Osteoblast (primary cell): ENCODE measurements around the gene TICAM2. TPM values are rescaled to one million over a fixed set of nuclear protein-coding genes. Genes with fewer than 3 reads are reported as not detected.

ENCODE experiments used
- DNase-seq: peaks from one replicate; pipeline ENCODE4 v3.0.0; 2011; ENCODE audit warnings: low spot score, mixed read lengths; ENCODE audit not compliant: insufficient read length; ENCODE audit errors: missing footprints
- H2AFZ ChIP-seq: 2 replicates; pipeline ENCODE4 v1.6.0; 2011; ENCODE audit warnings: mild to moderate bottlenecking, low read length
- H3K27ac ChIP-seq: 2 replicates; pipeline ENCODE4 v1.5.1; 2011; ENCODE audit warnings: mild to moderate bottlenecking, low read depth, low read length, moderate library complexity
- H3K27me3 ChIP-seq: 2 replicates; pipeline ENCODE4 v1.6.0; 2012; ENCODE audit warnings: mild to moderate bottlenecking, control low read depth, inconsistent platforms, low read length, moderate library complexity; ENCODE audit not compliant: insufficient read depth
- H3K36me3 ChIP-seq: 2 replicates; pipeline ENCODE4 v1.5.1; 2011; ENCODE audit warnings: mild to moderate bottlenecking, low read length, control low read depth, moderate library complexity; ENCODE audit not compliant: insufficient read depth
- H3K4me1 ChIP-seq: 2 replicates; pipeline ENCODE4 v1.5.1; 2011; ENCODE audit warnings: mild to moderate bottlenecking, low read length, control low read depth, moderate library complexity; ENCODE audit not compliant: insufficient read depth
- H3K4me2 ChIP-seq: 2 replicates; pipeline ENCODE4 v1.6.0; 2011; ENCODE audit warnings: mild to moderate bottlenecking, low read length; ENCODE audit not compliant: insufficient read depth
- H3K4me3 ChIP-seq: fragments of 200-600 bp; sonication (generic); 3 replicates; pipeline ENCODE4 v1.5.1; 2012; ENCODE audit warnings: mild to moderate bottlenecking, low read length, inconsistent platforms; ENCODE audit not compliant: insufficient read depth
- H3K79me2 ChIP-seq: 2 replicates; pipeline ENCODE4 v1.6.0; 2012; ENCODE audit warnings: mild to moderate bottlenecking, low read length, control low read depth, inconsistent platforms; ENCODE audit not compliant: insufficient read depth
- H3K9me3 ChIP-seq: 2 replicates; pipeline ENCODE4 v1.5.1; 2011; ENCODE audit warnings: low read depth, low read length, control low read depth
- H4K20me1 ChIP-seq: 2 replicates; pipeline ENCODE4 v1.6.0; 2012; ENCODE audit warnings: mild to moderate bottlenecking, low read length, control low read depth; ENCODE audit not compliant: insufficient read depth
- CTCF ChIP-seq: IDR thresholded peaks from 2 replicates; pipeline ENCODE4 v1.5.1; 2011; ENCODE audit warnings: mild to moderate bottlenecking, low read depth, low read length, moderate library complexity; ENCODE audit errors: extremely low read depth
- total RNA-seq: library from RNA; depleted of rRNA; stranded (reverse); fragments of >200 nt; gene quantifications from 2 replicates; pipeline ENCODE4 v1.2.3, GENCODE V29; 2012

The TICAM2 gene
- total RNA-seq, 1 donor, result 6.9 TPM

GRCh38 chr5:115600766-115601165 is 1.5 kb downstream of the TICAM2 start:
- Histone ChIP-seq H3K4me3 (peak overlapping the region; percentile 81), H2AFZ (no peak overlapping the region), H3K36me3 (peaks cover 5% of the 10 kb centered on the region), H3K79me2 (peaks cover 65% of the 10 kb centered on the region), H3K27ac (peak overlapping the region; percentile 77), H3K4me1 (peaks cover 46% of the 10 kb centered on the region), H3K4me2 (peak overlapping the region; percentile 82), H4K20me1 (peaks cover 16% of the 10 kb centered on the region), H3K9me3 (no peaks in the 10 kb centered on the region), H3K27me3 (no peaks in the 10 kb centered on the region)
- no peak for TF ChIP-seq CTCF
- peak; percentile 81 for DNase-seq

GRCh38 chr5:115599924-115600323 is 2.4 kb downstream of the TICAM2 start:
- TF ChIP-seq CTCF, result no peak
- H3K27me3 ChIP-seq, result no peaks in the 10 kb centered on the region
- no peak for DNase-seq
- peaks cover 18% of the 10 kb centered on the region for H4K20me1 ChIP-seq
- H3K4me1 ChIP-seq, result peaks cover 48% of the 10 kb centered on the region
- H2AFZ ChIP-seq, result no peak overlapping the region
- peak overlapping the region; percentile 77 for H3K27ac ChIP-seq
- H3K4me2 ChIP-seq, result peak overlapping the region; percentile 82
- peak overlapping the region; percentile 81 for H3K4me3 ChIP-seq
- no peaks in the 10 kb centered on the region for H3K9me3 ChIP-seq
- peaks cover 4% of the 10 kb centered on the region for H3K36me3 ChIP-seq
- peaks cover 73% of the 10 kb centered on the region for H3K79me2 ChIP-seq

GRCh38 chr5:115599502-115599901 is 2.8 kb downstream of the TICAM2 start:
- H3K79me2 ChIP-seq, result peaks cover 76% of the 10 kb centered on the region
- TF ChIP-seq CTCF, result no peak
- H3K4me2 ChIP-seq, result peak overlapping the region; percentile 82

GRCh38 chr5:115594128-115595047 is 7.9 kb downstream of the TICAM2 start:
- Histone ChIP-seq H2AFZ (no peak overlapping the region), H3K4me1 (peaks cover 30% of the 10 kb centered on the region), H3K4me2 (peak overlapping the region; percentile 10), H3K79me2 (peaks cover 94% of the 10 kb centered on the region), H3K9me3 (no peaks in the 10 kb centered on the region), H3K27ac (no peak overlapping the region), H3K36me3 (no peaks in the 10 kb centered on the region), H3K27me3 (no peaks in the 10 kb centered on the region), H3K4me3 (no peak overlapping the region), H4K20me1 (peaks cover 15% of the 10 kb centered on the region)
- TF ChIP-seq CTCF, result no peak
- no peak for DNase-seq

More at GRCh38 chr5:115599502-115599901, 2.8 kb downstream of the TICAM2 start:
- DNase-seq, result no peak
- H3K27ac ChIP-seq, result peak overlapping the region; percentile 12
- peaks cover 52% of the 10 kb centered on the region for H3K4me1 ChIP-seq
- H4K20me1 ChIP-seq, result peaks cover 22% of the 10 kb centered on the region
- H3K4me3 ChIP-seq, result no peak overlapping the region
- no peaks in the 10 kb centered on the region for H3K27me3 ChIP-seq
- H3K9me3 ChIP-seq, result no peaks in the 10 kb centered on the region
- no peak overlapping the region for H2AFZ ChIP-seq
- H3K36me3 ChIP-seq, result no peaks in the 10 kb centered on the region
